ENCODE data around the gene TTC12.
"Not testable (repeated sequence)": the region's sequence is repeated elsewhere in the genome, so short reads cannot be mapped to it uniquely, and the experiment has no call there.

Gene TTC12

GRCh38 chr11:113298496-113298895 lies 15.9 kb upstream of the TTC12 start:
- not testable (repeated sequence) for H3K9me3 Mint-ChIP-seq, ATAC-seq, H3K36me3 Mint-ChIP-seq, H3K27ac Mint-ChIP-seq, H3K4me1 Mint-ChIP-seq, H3K4me3 Mint-ChIP-seq
- H3K27me3 Mint-ChIP-seq: peaks cover 35% of the 10 kb centered on the region

GRCh38 chr11:113304916-113305315 lies 9.5 kb upstream of the TTC12 start:
- no peak for ATAC-seq
- Mint-ChIP-seq H3K9me3 (no peaks in the 10 kb centered on the region), H3K36me3 (no peaks in the 10 kb centered on the region)

GRCh38 chr11:113305440-113306336 lies 8.7 kb upstream of the TTC12 start:
- H3K4me1 Mint-ChIP-seq: peaks cover 7% of the 10 kb centered on the region
- no peak overlapping the region for H3K27ac Mint-ChIP-seq
- H3K9me3 Mint-ChIP-seq: no peaks in the 10 kb centered on the region
- no peaks in the 10 kb centered on the region for H3K36me3 Mint-ChIP-seq
- no peaks in the 10 kb centered on the region for H3K27me3 Mint-ChIP-seq
- no peak overlapping the region for H3K4me3 Mint-ChIP-seq
- ATAC-seq: peak; percentile 85

More at GRCh38 chr11:113304916-113305315, 9.5 kb upstream of the TTC12 start:
- Mint-ChIP-seq H3K27ac (no peak overlapping the region), H3K4me1 (peaks cover 7% of the 10 kb centered on the region), H3K27me3 (peaks cover 4% of the 10 kb centered on the region), H3K4me3 (no peak overlapping the region)

GRCh38 chr11:113308601-113309000 lies 5.8 kb upstream of the TTC12 start:
- Mint-ChIP-seq H3K4me3 (no peak overlapping the region), H3K27me3 (no peaks in the 10 kb centered on the region), H3K27ac (no peak overlapping the region), H3K4me1 (peaks cover 9% of the 10 kb centered on the region), H3K36me3 (no peaks in the 10 kb centered on the region), H3K9me3 (no peaks in the 10 kb centered on the region)
- no peak for ATAC-seq

GRCh38 chr11:113311536-113311935 lies 2.8 kb upstream of the TTC12 start:
- Mint-ChIP-seq H3K27ac (no peak overlapping the region), H3K9me3 (no peaks in the 10 kb centered on the region), H3K27me3 (no peaks in the 10 kb centered on the region), H3K4me1 (peaks cover 17% of the 10 kb centered on the region), H3K4me3 (no peak overlapping the region), H3K36me3 (no peaks in the 10 kb centered on the region)
- no peak for ATAC-seq

- Mint-ChIP-seq H3K4me3 (peak overlapping the region; percentile 88), H3K9me3 (no peaks in the 10 kb centered on the region), H3K36me3 (peaks cover 14% of the 10 kb centered on the region), H3K27me3 (no peaks in the 10 kb centered on the region), H3K4me1 (peaks cover 17% of the 10 kb centered on the region), H3K27ac (peak overlapping the region; percentile 77)
- no peak for ATAC-seq
Measured at GRCh38 chr11:113313601-113314000, 782 bp upstream of the TTC12 start.

- peaks cover 19% of the 10 kb centered on the region for H3K36me3 Mint-ChIP-seq
- H3K4me1 Mint-ChIP-seq: peaks cover 17% of the 10 kb centered on the region
Measured at GRCh38 chr11:113314065-113314388, 356 bp upstream of the TTC12 start.

GRCh38 chr11:113315811-113316210 lies 1.4 kb downstream of the TTC12 start:
- Mint-ChIP-seq H3K36me3 (peaks cover 31% of the 10 kb centered on the region), H3K9me3 (no peaks in the 10 kb centered on the region), H3K4me3 (peak overlapping the region; percentile 41), H3K27ac (no peak overlapping the region), H3K4me1 (peaks cover 17% of the 10 kb centered on the region), H3K27me3 (no peaks in the 10 kb centered on the region)
- ATAC-seq: no peak

More at GRCh38 chr11:113314065-113314388, 356 bp upstream of the TTC12 start:
- no peaks in the 10 kb centered on the region for H3K27me3 Mint-ChIP-seq
- H3K27ac Mint-ChIP-seq: peak overlapping the region; percentile 77
- H3K4me3 Mint-ChIP-seq: peak overlapping the region; percentile 88
- no peak for ATAC-seq
- no peaks in the 10 kb centered on the region for H3K9me3 Mint-ChIP-seq

- Mint-ChIP-seq H3K27me3 (no peaks in the 10 kb centered on the region), H3K36me3 (peaks cover 31% of the 10 kb centered on the region), H3K9me3 (no peaks in the 10 kb centered on the region), H3K4me1 (peaks cover 17% of the 10 kb centered on the region), H3K27ac (no peak overlapping the region), H3K4me3 (no peak overlapping the region)
- ATAC-seq: no peak
Measured at GRCh38 chr11:113316256-113316655, 1.9 kb downstream of the TTC12 start.

- Mint-ChIP-seq H3K36me3 (peaks cover 31% of the 10 kb centered on the region), H3K4me1 (peaks cover 17% of the 10 kb centered on the region), H3K4me3 (no peak overlapping the region), H3K27ac (no peak overlapping the region), H3K9me3 (no peaks in the 10 kb centered on the region), H3K27me3 (no peaks in the 10 kb centered on the region)
- no peak for ATAC-seq
Measured at GRCh38 chr11:113317339-113317738, 3.0 kb downstream of the TTC12 start.

GRCh38 chr11:113319085-113319484 lies 4.7 kb downstream of the TTC12 start:
- Mint-ChIP-seq H3K27me3 (no peaks in the 10 kb centered on the region), H3K36me3 (peaks cover 40% of the 10 kb centered on the region), H3K9me3 (no peaks in the 10 kb centered on the region), H3K27ac (no peak overlapping the region), H3K4me3 (no peak overlapping the region), H3K4me1 (peaks cover 10% of the 10 kb centered on the region)
- no peak for ATAC-seq

- H3K9me3 Mint-ChIP-seq: no peaks in the 10 kb centered on the region
- H3K36me3 Mint-ChIP-seq: peaks cover 53% of the 10 kb centered on the region
- H3K4me1 Mint-ChIP-seq: no peaks in the 10 kb centered on the region
- H3K27ac Mint-ChIP-seq: no peak overlapping the region
- H3K4me3 Mint-ChIP-seq: no peak overlapping the region
- no peak for ATAC-seq
- no peaks in the 10 kb centered on the region for H3K27me3 Mint-ChIP-seq
Measured at GRCh38 chr11:113322158-113322557, 7.8 kb downstream of the TTC12 start.

- Mint-ChIP-seq H3K4me3 (no peak overlapping the region), H3K27ac (no peak overlapping the region), H3K27me3 (no peaks in the 10 kb centered on the region), H3K9me3 (no peaks in the 10 kb centered on the region), H3K4me1 (no peaks in the 10 kb centered on the region), H3K36me3 (peaks cover 52% of the 10 kb centered on the region)
- ATAC-seq: no peak
Measured at GRCh38 chr11:113324250-113324649, 9.9 kb downstream of the TTC12 start.

GRCh38 chr11:113329725-113330124 lies 15.3 kb downstream of the TTC12 start:
- Mint-ChIP-seq H3K27ac (no peak overlapping the region), H3K4me3 (no peak overlapping the region), H3K36me3 (peaks cover 69% of the 10 kb centered on the region), H3K4me1 (no peaks in the 10 kb centered on the region), H3K9me3 (no peaks in the 10 kb centered on the region), H3K27me3 (no peaks in the 10 kb centered on the region)
- no peak for ATAC-seq

- H3K4me3 Mint-ChIP-seq: no peak overlapping the region
- H3K27ac Mint-ChIP-seq: no peak overlapping the region
- H3K4me1 Mint-ChIP-seq: no peaks in the 10 kb centered on the region
- no peak for ATAC-seq
- peaks cover 3% of the 10 kb centered on the region for H3K9me3 Mint-ChIP-seq
- peaks cover 71% of the 10 kb centered on the region for H3K36me3 Mint-ChIP-seq
- no peaks in the 10 kb centered on the region for H3K27me3 Mint-ChIP-seq
Measured at GRCh38 chr11:113331441-113331840, 17.1 kb downstream of the TTC12 start.

- peaks cover 77% of the 10 kb centered on the region for H3K36me3 Mint-ChIP-seq
Measured at GRCh38 chr11:113332023-113332422, 17.6 kb downstream of the TTC12 start.

More at GRCh38 chr11:113332023-113332422, 17.6 kb downstream of the TTC12 start:
- Mint-ChIP-seq H3K27ac (no peak overlapping the region), H3K4me3 (no peak overlapping the region), H3K27me3 (no peaks in the 10 kb centered on the region), H3K9me3 (peaks cover 3% of the 10 kb centered on the region), H3K4me1 (no peaks in the 10 kb centered on the region)
- no peak for ATAC-seq
